WTC11 (cell line): Measurements from ENCODE around the gene ADGRF1. TPM values are rescaled to one million over a fixed set of nuclear protein-coding genes. Genes with fewer than 3 reads are reported as not detected.

ENCODE experiments used
- ATAC-seq: fragments of 200-7000 bp; cut with Tn5 transposase; 2 replicates; pipeline ENCODE4 v1.10.0; 2021; ENCODE audit warnings: mild to moderate bottlenecking, moderate library complexity
- CTCF ChIA-PET: fragments of 300-600 bp; sonication (Branson Sonifier 250); formaldehyde crosslinking; loops from one replicate; lab custom pipeline; 2021; ENCODE audit warnings: antibody characterized with exemption; lab: Charles Lee
- POLR2A ChIA-PET: fragments of 350-600 bp; sonication (Branson Sonifier 250); formaldehyde crosslinking; loops from one replicate; lab custom pipeline; 2021; ENCODE audit warnings: antibody characterized with exemption; lab: Charles Lee
- DNase-seq: peaks from one replicate; pipeline ENCODE4 v3.0.0; 2021; ENCODE audit warnings: low spot score
- H3K27ac Mint-ChIP-seq: 2 replicates; pipeline ENCODE4 v1.8.0; 2021; ENCODE audit warnings: mixed read lengths
- H3K27me3 Mint-ChIP-seq: 2 replicates; pipeline ENCODE4 v1.8.0; 2021; ENCODE audit warnings: low read depth, mild to moderate bottlenecking, moderate library complexity, mixed read lengths
- H3K36me3 Mint-ChIP-seq: 2 replicates; pipeline ENCODE4 v1.8.0; 2021; ENCODE audit warnings: mixed read lengths
- H3K4me1 Mint-ChIP-seq: 2 replicates; pipeline ENCODE4 v1.8.0; 2022; ENCODE audit warnings: mixed read lengths
- H3K4me3 Mint-ChIP-seq: 2 replicates; pipeline ENCODE4 v1.8.0; 2021; ENCODE audit warnings: mild to moderate bottlenecking, moderate library complexity, mixed read lengths
- H3K9me3 Mint-ChIP-seq: 2 replicates; pipeline ENCODE4 v1.8.0; 2021; ENCODE audit warnings: mixed read lengths
- ATF1 ChIP-seq: sonication (generic); formaldehyde crosslinking; IDR thresholded peaks from 2 replicates; pipeline ENCODE4 v1.8.1; 2023; ENCODE audit warnings: mild to moderate bottlenecking, moderate library complexity, missing genetic modification reagents
- ETV6 ChIP-seq: sonication (generic); formaldehyde crosslinking; IDR thresholded peaks from 2 replicates; pipeline ENCODE4 v1.8.1; 2022; ENCODE audit warnings: mild to moderate bottlenecking, missing genetic modification reagents
- MYBL2 ChIP-seq: sonication (generic); formaldehyde crosslinking; IDR thresholded peaks from 2 replicates; pipeline ENCODE4 v1.8.1; 2023; ENCODE audit warnings: mild to moderate bottlenecking, moderate library complexity, missing genetic modification reagents
- NFE2L1 ChIP-seq: sonication (generic); formaldehyde crosslinking; IDR thresholded peaks from 2 replicates; pipeline ENCODE4 v1.8.1; 2023; ENCODE audit warnings: missing genetic modification reagents
- SMAD3 ChIP-seq: sonication (generic); formaldehyde crosslinking; IDR thresholded peaks from 2 replicates; pipeline ENCODE4 v1.8.0; 2022; ENCODE audit warnings: missing genetic modification reagents, mild to moderate bottlenecking, borderline replicate concordance
- SOX15 ChIP-seq: fragments of 250-450 bp; sonication (Bioruptor Pico); IDR thresholded peaks from 2 replicates; pipeline ENCODE4 v1.9.0; 2021; ENCODE audit warnings: mild to moderate bottlenecking
- TP53 ChIP-seq: sonication (generic); formaldehyde crosslinking; IDR thresholded peaks from 2 replicates; pipeline ENCODE4 v1.8.1; 2023; ENCODE audit warnings: mild to moderate bottlenecking, missing genetic modification reagents
- ZNF121 ChIP-seq: sonication (generic); formaldehyde crosslinking; IDR thresholded peaks from 2 replicates; pipeline ENCODE4 v1.8.0; 2023; ENCODE audit warnings: missing genetic modification reagents
- ZNF219 ChIP-seq: sonication (generic); formaldehyde crosslinking; IDR thresholded peaks from 2 replicates; pipeline ENCODE4 v1.8.0; 2023; ENCODE audit warnings: missing genetic modification reagents, mild to moderate bottlenecking, borderline replicate concordance
- ZNF263 ChIP-seq: sonication (generic); formaldehyde crosslinking; IDR thresholded peaks from 2 replicates; pipeline ENCODE4 v1.8.1; 2022; ENCODE audit warnings: low read depth, mild to moderate bottlenecking, moderate library complexity, missing genetic modification reagents
- total RNA-seq: library from RNA; stranded (reverse); gene quantifications from 3 replicates; pipeline ENCODE4 v1.2.3, GENCODE V29; 2021
- TF ChIP-seq, protein P1 (sequence below): sonication (generic); formaldehyde crosslinking; IDR thresholded peaks from 2 replicates; pipeline ENCODE4 v1.8.1; 2022; ENCODE audit warnings: low read depth, mild to moderate bottlenecking, moderate library complexity, missing genetic modification reagents, borderline replicate concordance
- TF ChIP-seq, protein P2 (sequence below): sonication (generic); formaldehyde crosslinking; IDR thresholded peaks from 2 replicates; pipeline ENCODE4 v1.8.1; 2022; ENCODE audit warnings: mild to moderate bottlenecking, moderate library complexity, missing genetic modification reagents
- TF ChIP-seq, protein P3 (sequence below): sonication (generic); formaldehyde crosslinking; IDR thresholded peaks from 2 replicates; pipeline ENCODE4 v1.8.1; 2022; ENCODE audit warnings: missing genetic modification reagents, borderline replicate concordance
- TF ChIP-seq, protein P4 (sequence below): fragments of 250-450 bp; sonication (Bioruptor Pico); IDR thresholded peaks from 2 replicates; pipeline ENCODE4 v1.8.0; 2021; ENCODE audit warnings: mild to moderate bottlenecking
- TF ChIP-seq, protein P5 (sequence below): sonication (generic); formaldehyde crosslinking; IDR thresholded peaks from 2 replicates; pipeline ENCODE4 v1.8.0; 2022; ENCODE audit warnings: mild to moderate bottlenecking, missing genetic modification reagents
- TF ChIP-seq, protein P6 (sequence below): sonication (generic); formaldehyde crosslinking; IDR thresholded peaks from 2 replicates; pipeline ENCODE4 v1.8.1; 2023; ENCODE audit warnings: mild to moderate bottlenecking, moderate library complexity, missing genetic modification reagents
- TF ChIP-seq, protein P7 (sequence below): sonication (generic); formaldehyde crosslinking; IDR thresholded peaks from 2 replicates; pipeline ENCODE4 v1.8.1; 2023; ENCODE audit warnings: mild to moderate bottlenecking, missing genetic modification reagents
- TF ChIP-seq, protein P8 (sequence below): sonication (generic); formaldehyde crosslinking; IDR thresholded peaks from 2 replicates; pipeline ENCODE4 v1.8.1; 2023; ENCODE audit warnings: mild to moderate bottlenecking, missing genetic modification reagents, borderline replicate concordance

ADGRF1 gene
- total RNA-seq, 1 experiment from 2014 or later: 0.26 TPM

DNA sequence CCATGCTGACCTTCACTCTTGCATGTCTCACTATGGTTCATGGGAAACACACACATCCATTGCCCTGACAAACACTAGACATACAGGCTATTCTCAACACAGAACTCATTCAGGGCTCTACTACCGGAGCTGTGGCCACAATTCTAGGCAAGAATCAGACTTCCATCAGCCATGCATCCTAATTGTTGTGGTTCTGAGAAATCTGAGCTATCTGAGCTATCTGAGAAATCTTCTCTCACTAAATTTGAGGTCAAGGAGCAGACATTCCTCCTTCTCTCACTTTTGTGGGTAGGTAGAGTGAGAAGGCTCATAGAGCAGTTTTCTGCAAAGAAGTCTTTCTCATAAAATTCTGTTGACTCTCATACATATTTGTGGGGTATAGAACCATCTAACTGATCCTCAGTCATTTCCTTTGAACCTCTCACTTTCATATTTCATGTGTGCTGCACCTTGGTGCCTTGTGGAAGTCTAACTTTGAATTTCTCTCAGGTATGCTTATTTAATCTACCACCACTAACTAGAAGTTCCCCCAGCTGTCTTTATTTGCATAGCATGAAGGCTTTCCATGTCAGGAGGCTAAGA, 43.6 kb downstream of the ADGRF1 start:
- no peak overlapping the region for H3K4me3 Mint-ChIP-seq
- POLR2A ChIA-PET: no interaction called here
- H3K27ac Mint-ChIP-seq: no peak overlapping the region; the same call in 1 of the 2 replicates
- no peaks in the 10 kb centered on the region for H3K36me3 Mint-ChIP-seq
- no peak for ATAC-seq
- DNase-seq: no peak
- H3K4me1 Mint-ChIP-seq: no peaks in the 10 kb centered on the region
- no peaks in the 10 kb centered on the region for H3K9me3 Mint-ChIP-seq
- no peaks in the 10 kb centered on the region for H3K27me3 Mint-ChIP-seq
- TF ChIP-seq, protein P1, sequence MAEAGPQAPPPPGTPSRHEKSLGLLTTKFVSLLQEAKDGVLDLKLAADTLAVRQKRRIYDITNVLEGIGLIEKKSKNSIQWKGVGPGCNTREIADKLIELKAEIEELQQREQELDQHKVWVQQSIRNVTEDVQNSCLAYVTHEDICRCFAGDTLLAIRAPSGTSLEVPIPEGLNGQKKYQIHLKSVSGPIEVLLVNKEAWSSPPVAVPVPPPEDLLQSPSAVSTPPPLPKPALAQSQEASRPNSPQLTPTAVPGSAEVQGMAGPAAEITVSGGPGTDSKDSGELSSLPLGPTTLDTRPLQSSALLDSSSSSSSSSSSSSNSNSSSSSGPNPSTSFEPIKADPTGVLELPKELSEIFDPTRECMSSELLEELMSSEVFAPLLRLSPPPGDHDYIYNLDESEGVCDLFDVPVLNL (CRISPR knock-in tag): no peak
- TF ChIP-seq, protein P2, sequence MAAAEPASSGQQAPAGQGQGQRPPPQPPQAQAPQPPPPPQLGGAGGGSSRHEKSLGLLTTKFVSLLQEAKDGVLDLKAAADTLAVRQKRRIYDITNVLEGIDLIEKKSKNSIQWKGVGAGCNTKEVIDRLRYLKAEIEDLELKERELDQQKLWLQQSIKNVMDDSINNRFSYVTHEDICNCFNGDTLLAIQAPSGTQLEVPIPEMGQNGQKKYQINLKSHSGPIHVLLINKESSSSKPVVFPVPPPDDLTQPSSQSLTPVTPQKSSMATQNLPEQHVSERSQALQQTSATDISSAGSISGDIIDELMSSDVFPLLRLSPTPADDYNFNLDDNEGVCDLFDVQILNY (CRISPR knock-in tag): no peak
- TF ChIP-seq, protein P3, sequence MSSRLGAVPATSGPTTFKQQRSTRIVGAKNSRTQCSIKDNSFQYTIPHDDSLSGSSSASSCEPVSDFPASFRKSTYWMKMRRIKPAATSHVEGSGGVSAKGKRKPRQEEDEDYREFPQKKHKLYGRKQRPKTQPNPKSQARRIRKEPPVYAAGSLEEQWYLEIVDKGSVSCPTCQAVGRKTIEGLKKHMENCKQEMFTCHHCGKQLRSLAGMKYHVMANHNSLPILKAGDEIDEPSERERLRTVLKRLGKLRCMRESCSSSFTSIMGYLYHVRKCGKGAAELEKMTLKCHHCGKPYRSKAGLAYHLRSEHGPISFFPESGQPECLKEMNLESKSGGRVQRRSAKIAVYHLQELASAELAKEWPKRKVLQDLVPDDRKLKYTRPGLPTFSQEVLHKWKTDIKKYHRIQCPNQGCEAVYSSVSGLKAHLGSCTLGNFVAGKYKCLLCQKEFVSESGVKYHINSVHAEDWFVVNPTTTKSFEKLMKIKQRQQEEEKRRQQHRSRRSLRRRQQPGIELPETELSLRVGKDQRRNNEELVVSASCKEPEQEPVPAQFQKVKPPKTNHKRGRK (CRISPR knock-in tag): no peak
- TF ChIP-seq ZNF219: no peak
- no peak for TF ChIP-seq TP53 (CRISPR knock-in tag)
- no peak for TF ChIP-seq ATF1
- TF ChIP-seq, protein P4, sequence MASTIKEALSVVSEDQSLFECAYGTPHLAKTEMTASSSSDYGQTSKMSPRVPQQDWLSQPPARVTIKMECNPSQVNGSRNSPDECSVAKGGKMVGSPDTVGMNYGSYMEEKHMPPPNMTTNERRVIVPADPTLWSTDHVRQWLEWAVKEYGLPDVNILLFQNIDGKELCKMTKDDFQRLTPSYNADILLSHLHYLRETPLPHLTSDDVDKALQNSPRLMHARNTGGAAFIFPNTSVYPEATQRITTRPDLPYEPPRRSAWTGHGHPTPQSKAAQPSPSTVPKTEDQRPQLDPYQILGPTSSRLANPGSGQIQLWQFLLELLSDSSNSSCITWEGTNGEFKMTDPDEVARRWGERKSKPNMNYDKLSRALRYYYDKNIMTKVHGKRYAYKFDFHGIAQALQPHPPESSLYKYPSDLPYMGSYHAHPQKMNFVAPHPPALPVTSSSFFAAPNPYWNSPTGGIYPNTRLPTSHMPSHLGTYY (CRISPR knock-in tag): no peak
- TF ChIP-seq, protein P5, sequence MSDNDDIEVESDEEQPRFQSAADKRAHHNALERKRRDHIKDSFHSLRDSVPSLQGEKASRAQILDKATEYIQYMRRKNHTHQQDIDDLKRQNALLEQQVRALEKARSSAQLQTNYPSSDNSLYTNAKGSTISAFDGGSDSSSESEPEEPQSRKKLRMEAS (CRISPR knock-in tag): no peak
- no peak for TF ChIP-seq ZNF121
- TF ChIP-seq, protein P6, sequence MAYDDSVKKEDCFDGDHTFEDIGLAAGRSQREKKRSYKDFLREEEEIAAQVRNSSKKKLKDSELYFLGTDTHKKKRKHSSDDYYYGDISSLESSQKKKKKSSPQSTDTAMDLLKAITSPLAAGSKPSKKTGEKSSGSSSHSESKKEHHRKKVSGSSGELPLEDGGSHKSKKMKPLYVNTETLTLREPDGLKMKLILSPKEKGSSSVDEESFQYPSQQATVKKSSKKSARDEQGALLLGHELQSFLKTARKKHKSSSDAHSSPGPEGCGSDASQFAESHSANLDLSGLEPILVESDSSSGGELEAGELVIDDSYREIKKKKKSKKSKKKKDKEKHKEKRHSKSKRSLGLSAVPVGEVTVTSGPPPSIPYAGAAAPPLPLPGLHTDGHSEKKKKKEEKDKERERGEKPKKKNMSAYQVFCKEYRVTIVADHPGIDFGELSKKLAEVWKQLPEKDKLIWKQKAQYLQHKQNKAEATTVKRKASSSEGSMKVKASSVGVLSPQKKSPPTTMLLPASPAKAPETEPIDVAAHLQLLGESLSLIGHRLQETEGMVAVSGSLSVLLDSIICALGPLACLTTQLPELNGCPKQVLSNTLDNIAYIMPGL (CRISPR knock-in tag): no peak
- TF ChIP-seq NFE2L1 (CRISPR knock-in tag): no peak
- TF ChIP-seq ETV6 (CRISPR knock-in tag): no peak
- TF ChIP-seq, all 79 proteins: peak for 0
- CTCF ChIA-PET: no interaction called here

DNA sequence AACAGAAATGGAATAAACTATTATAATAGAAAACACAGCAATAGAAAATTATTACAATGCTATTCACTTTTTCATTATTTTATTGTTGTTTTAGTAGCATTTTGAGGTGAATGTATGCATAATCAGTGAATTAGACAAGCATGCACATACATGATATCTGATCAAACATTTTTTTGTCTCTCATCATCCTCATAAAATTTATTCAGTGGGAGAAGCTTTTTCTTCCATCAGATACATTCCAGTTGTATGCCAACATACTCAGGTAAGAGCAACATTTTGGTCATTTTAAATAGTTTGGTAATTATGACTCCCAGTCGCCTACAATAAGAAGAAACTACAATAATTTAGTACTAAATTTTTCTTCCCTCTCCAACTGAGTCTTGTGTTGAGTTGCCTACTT, 44.5 kb downstream of the ADGRF1 start:
- Mint-ChIP-seq H3K27ac (no peak overlapping the region), H3K4me1 (no peaks in the 10 kb centered on the region), H3K36me3 (no peaks in the 10 kb centered on the region)
- DNase-seq: no peak
- CTCF ChIA-PET: no interaction called here
- TF ChIP-seq, protein P7, sequence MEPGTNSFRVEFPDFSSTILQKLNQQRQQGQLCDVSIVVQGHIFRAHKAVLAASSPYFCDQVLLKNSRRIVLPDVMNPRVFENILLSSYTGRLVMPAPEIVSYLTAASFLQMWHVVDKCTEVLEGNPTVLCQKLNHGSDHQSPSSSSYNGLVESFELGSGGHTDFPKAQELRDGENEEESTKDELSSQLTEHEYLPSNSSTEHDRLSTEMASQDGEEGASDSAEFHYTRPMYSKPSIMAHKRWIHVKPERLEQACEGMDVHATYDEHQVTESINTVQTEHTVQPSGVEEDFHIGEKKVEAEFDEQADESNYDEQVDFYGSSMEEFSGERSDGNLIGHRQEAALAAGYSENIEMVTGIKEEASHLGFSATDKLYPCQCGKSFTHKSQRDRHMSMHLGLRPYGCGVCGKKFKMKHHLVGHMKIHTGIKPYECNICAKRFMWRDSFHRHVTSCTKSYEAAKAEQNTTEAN: no peak
- TF ChIP-seq SMAD3 (CRISPR knock-in tag) (no peak), SOX15 (no peak), MYBL2 (CRISPR knock-in tag) (no peak), ZNF263 (CRISPR knock-in tag) (no peak)
- TF ChIP-seq, protein P8, sequence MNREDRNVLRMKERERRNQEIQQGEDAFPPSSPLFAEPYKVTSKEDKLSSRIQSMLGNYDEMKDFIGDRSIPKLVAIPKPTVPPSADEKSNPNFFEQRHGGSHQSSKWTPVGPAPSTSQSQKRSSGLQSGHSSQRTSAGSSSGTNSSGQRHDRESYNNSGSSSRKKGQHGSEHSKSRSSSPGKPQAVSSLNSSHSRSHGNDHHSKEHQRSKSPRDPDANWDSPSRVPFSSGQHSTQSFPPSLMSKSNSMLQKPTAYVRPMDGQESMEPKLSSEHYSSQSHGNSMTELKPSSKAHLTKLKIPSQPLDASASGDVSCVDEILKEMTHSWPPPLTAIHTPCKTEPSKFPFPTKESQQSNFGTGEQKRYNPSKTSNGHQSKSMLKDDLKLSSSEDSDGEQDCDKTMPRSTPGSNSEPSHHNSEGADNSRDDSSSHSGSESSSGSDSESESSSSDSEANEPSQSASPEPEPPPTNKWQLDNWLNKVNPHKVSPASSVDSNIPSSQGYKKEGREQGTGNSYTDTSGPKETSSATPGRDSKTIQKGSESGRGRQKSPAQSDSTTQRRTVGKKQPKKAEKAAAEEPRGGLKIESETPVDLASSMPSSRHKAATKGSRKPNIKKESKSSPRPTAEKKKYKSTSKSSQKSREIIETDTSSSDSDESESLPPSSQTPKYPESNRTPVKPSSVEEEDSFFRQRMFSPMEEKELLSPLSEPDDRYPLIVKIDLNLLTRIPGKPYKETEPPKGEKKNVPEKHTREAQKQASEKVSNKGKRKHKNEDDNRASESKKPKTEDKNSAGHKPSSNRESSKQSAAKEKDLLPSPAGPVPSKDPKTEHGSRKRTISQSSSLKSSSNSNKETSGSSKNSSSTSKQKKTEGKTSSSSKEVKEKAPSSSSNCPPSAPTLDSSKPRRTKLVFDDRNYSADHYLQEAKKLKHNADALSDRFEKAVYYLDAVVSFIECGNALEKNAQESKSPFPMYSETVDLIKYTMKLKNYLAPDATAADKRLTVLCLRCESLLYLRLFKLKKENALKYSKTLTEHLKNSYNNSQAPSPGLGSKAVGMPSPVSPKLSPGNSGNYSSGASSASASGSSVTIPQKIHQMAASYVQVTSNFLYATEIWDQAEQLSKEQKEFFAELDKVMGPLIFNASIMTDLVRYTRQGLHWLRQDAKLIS (CRISPR knock-in tag): no peak
- TF ChIP-seq, all 79 proteins: peak for 0
- no peak for ATAC-seq
- no peaks in the 10 kb centered on the region for H3K9me3 Mint-ChIP-seq
- no peak overlapping the region for H3K4me3 Mint-ChIP-seq
- POLR2A ChIA-PET: no interaction called here
- no peaks in the 10 kb centered on the region for H3K27me3 Mint-ChIP-seq
